Neural crest cell (in vitro differentiated cells): ENCODE measurements around the gene TNFAIP8. TPM values are rescaled to one million over a fixed set of nuclear protein-coding genes. Genes with fewer than 3 reads are reported as not detected.

Source experiments
- DNase-seq: peaks from one replicate; pipeline ENCODE4 v3.0.0; 2021; ENCODE audit warnings: low read depth, mixed read lengths, low spot score
- H3K27ac Mint-ChIP-seq: one replicate; pipeline ENCODE4 v1.8.0; 2021; ENCODE audit warnings: mild to moderate bottlenecking, mixed read lengths; ENCODE audit not compliant: unreplicated experiment
- H3K27me3 Mint-ChIP-seq: 2 replicates; pipeline ENCODE4 v1.8.0; 2021; ENCODE audit warnings: low read depth, mild to moderate bottlenecking, mixed read lengths
- H3K36me3 Mint-ChIP-seq: 2 replicates; pipeline ENCODE4 v1.8.0; 2021; ENCODE audit warnings: low read depth, mild to moderate bottlenecking, mixed read lengths
- H3K4me1 Mint-ChIP-seq: 2 replicates; pipeline ENCODE4 v1.8.0; 2021; ENCODE audit warnings: mixed read lengths
- H3K4me3 Mint-ChIP-seq: one replicate; pipeline ENCODE4 v1.8.0; 2021; ENCODE audit warnings: mild to moderate bottlenecking, mixed read lengths
- H3K9me3 Mint-ChIP-seq: 2 replicates; pipeline ENCODE4 v1.8.0; 2021; ENCODE audit warnings: mixed read lengths
- CTCF ChIP-seq: fragments of 200-600 bp; sonication (generic); conservative IDR thresholded peaks from 2 replicates; pipeline ENCODE4 v1.5.0; 2021; ENCODE audit warnings: antibody characterized with exemption, mild to moderate bottlenecking
- total RNA-seq: library from RNA; stranded (reverse); gene quantifications from 2 replicates; pipeline ENCODE4 v1.2.1, GENCODE V29; 2021

Gene TNFAIP8
- total RNA-seq, 1 donor from 2014 or later, result 8.6 TPM

- no peak for DNase-seq
- no peak for TF ChIP-seq CTCF
- Mint-ChIP-seq H3K27ac (no peak overlapping the region), H3K36me3 (no peaks in the 10 kb centered on the region), H3K9me3 (peaks cover 4% of the 10 kb centered on the region), H3K27me3 (peaks cover 42% of the 10 kb centered on the region), H3K4me3 (no peak overlapping the region), H3K4me1 (peaks cover 23% of the 10 kb centered on the region)
These were observed 4.1 kb downstream of the TNFAIP8 start for GRCh38 chr5:119359737-119360413.

GRCh38 chr5:119360905-119361593 lies 5.2 kb downstream of the TNFAIP8 start:
- no peak overlapping the region for H3K4me3 Mint-ChIP-seq
- peaks cover 4% of the 10 kb centered on the region for H3K9me3 Mint-ChIP-seq
- peaks cover 31% of the 10 kb centered on the region for H3K27me3 Mint-ChIP-seq
- DNase-seq, result no peak
- TF ChIP-seq CTCF, result no peak
- H3K4me1 Mint-ChIP-seq, result peaks cover 24% of the 10 kb centered on the region
- peaks cover 2% of the 10 kb centered on the region for H3K36me3 Mint-ChIP-seq
- no peak overlapping the region for H3K27ac Mint-ChIP-seq

GRCh38 chr5:119361594-119362125 lies 5.8 kb downstream of the TNFAIP8 start:
- peaks cover 24% of the 10 kb centered on the region for H3K4me1 Mint-ChIP-seq
- peaks cover 25% of the 10 kb centered on the region for H3K27me3 Mint-ChIP-seq
- TF ChIP-seq CTCF, result no peak
- peaks cover 4% of the 10 kb centered on the region for H3K9me3 Mint-ChIP-seq
- H3K4me3 Mint-ChIP-seq, result no peak overlapping the region
- no peak for DNase-seq
- H3K36me3 Mint-ChIP-seq, result peaks cover 2% of the 10 kb centered on the region
- H3K27ac Mint-ChIP-seq, result no peak overlapping the region

- Mint-ChIP-seq H3K9me3 (peaks cover 4% of the 10 kb centered on the region), H3K4me1 (peaks cover 25% of the 10 kb centered on the region), H3K27ac (no peak overlapping the region), H3K36me3 (peaks cover 2% of the 10 kb centered on the region), H3K4me3 (no peak overlapping the region), H3K27me3 (peaks cover 15% of the 10 kb centered on the region)
- no peak for TF ChIP-seq CTCF
- no peak for DNase-seq
These were observed 6.9 kb downstream of the TNFAIP8 start for GRCh38 chr5:119362714-119363113.

GRCh38 chr5:119363271-119363670 lies 7.5 kb downstream of the TNFAIP8 start:
- Mint-ChIP-seq H3K9me3 (peaks cover 4% of the 10 kb centered on the region), H3K27ac (no peak overlapping the region), H3K27me3 (peaks cover 10% of the 10 kb centered on the region), H3K4me3 (no peak overlapping the region), H3K36me3 (peaks cover 2% of the 10 kb centered on the region), H3K4me1 (peaks cover 31% of the 10 kb centered on the region)
- no peak for DNase-seq
- TF ChIP-seq CTCF, result no peak
